GM23338 (cell line): ENCODE measurements around the gene SPOPL.

Source experiments
- CREB1 ChIP-seq: fragments of 250-450 bp; sonication (Bioruptor Pico); IDR thresholded peaks from 2 replicates; pipeline ENCODE4 v1.5.0; 2020; ENCODE audit warnings: low read depth, mild to moderate bottlenecking, moderate library complexity
- CTCF ChIP-seq, 2 experiments: fragments of 200-600 bp in 1 of 2; sonication (generic) in 1 of 2; conservative IDR thresholded peaks; 2 replicates each; pipeline versions ENCODE4 v1.5.1 to v1.6.1; 2016 to 2017; ENCODE audit warnings: antibody characterized with exemption in 2 of 2, low read depth in 2 of 2, mild to moderate bottlenecking in 2 of 2, moderate library complexity in 1 of 2
- EZH2 ChIP-seq: fragments of 200-600 bp; sonication (generic); IDR thresholded peaks from one replicate; pipeline ENCODE4 v1.8.0; 2017; ENCODE audit warnings: antibody characterized with exemption, mild to moderate bottlenecking, low read depth; ENCODE audit not compliant: unreplicated experiment
- JUNB ChIP-seq: IDR thresholded peaks from one replicate; pipeline ENCODE4 v1.6.1; 2016; ENCODE audit warnings: antibody characterized with exemption; ENCODE audit not compliant: unreplicated experiment
- POLR2AphosphoS5 ChIP-seq: IDR thresholded peaks from 2 replicates; pipeline ENCODE4 v1.6.1; 2016; ENCODE audit warnings: antibody characterized with exemption, low read depth
- ZNF114 ChIP-seq: fragments of 250-450 bp; sonication (Bioruptor Pico); IDR thresholded peaks from 2 replicates; pipeline ENCODE4 v1.5.0; 2020; ENCODE audit warnings: mild to moderate bottlenecking, moderate library complexity
- ZNF331 ChIP-seq: fragments of 250-450 bp; sonication (Bioruptor Pico); IDR thresholded peaks from 2 replicates; pipeline ENCODE4 v1.5.0; 2020; ENCODE audit warnings: low read depth, mild to moderate bottlenecking, moderate library complexity

DNA sequence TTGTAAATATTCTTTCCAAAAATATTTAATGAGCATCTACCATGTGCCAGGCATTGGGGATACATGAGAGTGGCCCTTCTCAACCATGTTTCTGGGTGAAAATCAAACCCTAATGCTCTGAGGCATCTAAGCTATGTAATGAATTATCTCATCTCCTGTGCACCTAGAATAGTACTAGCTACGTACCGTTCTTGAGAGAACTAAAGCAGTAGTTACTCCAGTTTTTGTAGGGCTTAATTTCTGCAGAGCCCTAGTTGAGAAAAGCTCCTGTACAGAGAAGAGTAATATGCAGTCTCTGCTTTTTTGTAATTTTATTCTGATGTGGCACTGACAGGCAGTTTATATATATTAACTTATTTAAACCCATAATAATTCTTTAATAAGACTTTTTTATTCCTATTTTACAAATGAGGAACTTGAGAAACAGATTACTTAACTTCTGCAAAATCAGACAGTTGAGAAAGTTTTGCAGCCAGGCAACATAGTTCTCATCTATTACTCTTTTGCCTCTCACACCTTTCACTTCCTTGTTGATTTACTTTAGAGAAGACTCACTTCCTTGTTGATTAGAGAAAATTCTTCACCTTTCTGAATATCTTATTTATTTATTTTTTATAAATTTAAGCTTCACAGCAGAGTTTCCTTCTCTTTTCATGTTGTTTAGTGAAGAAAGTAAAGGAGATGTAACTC lies 3.1 kb downstream of the SPOPL start:
- no peak for TF ChIP-seq POLR2AphosphoS5
- no peak for TF ChIP-seq CTCF (conservative IDR thresholded peaks at IDR 0.05; ENCODE audit: low read depth in 2 of 2)
- no peak for TF ChIP-seq JUNB
- no peak for TF ChIP-seq EZH2
- no peak for TF ChIP-seq CREB1 (CRISPR knock-in tag)
- no peak for TF ChIP-seq ZNF114 (CRISPR knock-in tag)
- no peak for TF ChIP-seq ZNF331 (CRISPR knock-in tag)
